Activated gamma-delta T cell treated with Interleukin-2 at 50 U/mL for 16 hours (primary cell): Measurements from ENCODE around the gene NOP14.

Experiments used
- DNase-seq: peaks from one replicate; pipeline ENCODE4 v3.0.0-alpha.2; 2020

The NOP14 gene

DNA sequence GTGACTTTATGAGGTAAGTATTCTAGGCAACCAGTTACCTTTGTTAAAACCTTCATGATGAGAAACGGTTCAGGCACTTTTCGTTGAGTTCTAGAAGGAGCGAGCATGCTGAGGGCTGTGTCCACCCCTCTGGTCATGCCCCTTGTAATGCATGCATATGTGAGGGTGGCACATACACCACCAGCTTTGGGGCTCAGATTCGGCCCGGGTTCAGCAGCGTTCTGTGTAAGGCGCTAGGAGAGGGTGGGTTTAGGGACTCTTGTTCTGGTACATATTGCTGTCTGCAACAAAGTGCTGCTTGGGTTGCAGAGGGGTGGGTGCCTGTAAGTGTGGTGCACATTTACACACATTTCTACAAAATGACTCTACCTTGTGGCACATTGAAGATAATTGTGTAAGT lies 54.5 kb downstream of the NOP14 start:
- no peak for DNase-seq

DNA sequence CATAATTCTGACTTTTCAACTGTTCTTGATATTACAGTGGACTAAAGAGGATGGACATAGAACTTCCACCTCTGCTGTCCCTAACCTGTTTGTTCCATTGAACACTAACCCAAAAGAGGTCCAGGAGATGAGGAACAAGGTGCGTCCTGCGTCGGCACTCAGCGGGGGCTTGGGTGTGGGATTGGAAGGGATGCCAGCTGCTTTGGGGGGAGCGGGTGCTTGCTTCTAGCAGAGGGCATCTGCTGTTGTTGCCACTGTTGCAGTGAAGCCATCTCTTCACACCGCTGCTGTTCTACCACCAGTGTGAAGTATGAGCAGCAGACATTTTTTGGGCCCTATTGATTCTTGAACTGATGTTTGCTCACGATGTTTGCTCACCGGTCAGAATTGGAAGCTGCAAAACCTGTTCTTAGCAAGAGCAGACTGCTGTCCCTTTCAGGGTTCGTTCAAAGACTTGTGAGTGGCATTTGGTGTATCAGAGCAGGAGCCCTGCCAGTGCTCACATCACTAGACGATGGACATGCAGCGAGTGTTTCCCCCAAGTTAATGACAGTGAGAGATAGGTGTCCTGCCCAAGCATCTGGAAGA lies 55.4 kb downstream of the NOP14 start:
- DNase-seq, result no peak

DNA sequence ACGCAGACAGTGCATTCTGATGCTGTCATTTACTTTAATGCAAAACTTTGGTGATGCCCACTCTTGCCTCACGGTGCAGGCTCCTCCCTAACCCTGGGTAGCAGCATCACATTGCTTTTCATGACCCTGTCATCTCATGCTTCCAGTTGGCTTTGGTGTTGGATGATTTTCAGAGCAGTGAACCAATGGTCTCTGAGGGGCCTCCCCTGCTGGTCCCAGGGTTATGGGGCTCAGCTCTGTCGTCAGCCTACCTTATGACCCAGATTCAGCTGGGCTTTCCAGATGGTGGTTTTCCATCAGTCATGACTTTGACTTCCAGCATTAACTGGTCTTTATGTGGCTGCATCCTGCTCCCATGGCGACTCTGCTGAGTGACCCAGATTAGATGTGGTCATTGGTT lies 56.0 kb downstream of the NOP14 start:
- DNase-seq, result no peak

DNA sequence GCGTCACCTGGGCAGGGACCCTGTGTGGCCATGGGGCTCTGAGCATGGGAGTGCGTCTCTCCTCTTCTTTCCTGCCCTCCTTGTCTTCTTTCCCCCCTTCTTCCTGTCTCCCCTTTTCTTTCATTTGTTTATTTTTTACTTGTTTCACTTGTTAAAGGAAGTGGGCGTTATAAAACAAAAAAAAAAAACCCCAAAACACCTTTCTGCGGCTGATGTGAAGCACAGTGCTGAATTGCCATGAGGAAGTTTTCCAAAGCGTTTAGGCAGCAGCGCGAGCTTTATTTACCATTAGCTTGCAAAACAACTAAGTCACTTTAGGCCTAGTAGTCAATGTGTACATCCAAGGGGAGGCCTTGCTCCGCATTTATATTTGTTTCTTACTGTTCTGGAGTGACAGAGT lies 57.0 kb downstream of the NOP14 start:
- no peak for DNase-seq

DNA sequence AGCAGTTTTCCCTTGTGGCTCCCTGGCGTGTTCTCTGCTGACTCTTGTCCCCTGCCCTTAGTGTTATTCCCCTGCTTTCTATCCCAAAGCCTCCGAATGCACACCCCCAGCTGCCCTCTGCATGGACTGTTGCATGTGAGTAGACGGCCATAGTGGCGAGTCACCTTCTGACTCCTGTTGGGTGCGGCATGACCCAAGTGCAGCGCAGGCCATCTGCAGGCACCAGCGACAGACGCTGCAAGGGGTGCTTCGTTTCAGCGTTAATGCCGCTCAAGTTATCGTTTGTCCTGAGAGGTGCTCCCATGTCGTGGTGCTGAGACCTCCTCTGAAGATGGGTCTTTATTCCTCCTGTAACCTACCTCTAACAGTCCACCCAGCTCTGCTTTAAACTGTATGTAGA lies 57.7 kb downstream of the NOP14 start:
- no peak for DNase-seq

DNA sequence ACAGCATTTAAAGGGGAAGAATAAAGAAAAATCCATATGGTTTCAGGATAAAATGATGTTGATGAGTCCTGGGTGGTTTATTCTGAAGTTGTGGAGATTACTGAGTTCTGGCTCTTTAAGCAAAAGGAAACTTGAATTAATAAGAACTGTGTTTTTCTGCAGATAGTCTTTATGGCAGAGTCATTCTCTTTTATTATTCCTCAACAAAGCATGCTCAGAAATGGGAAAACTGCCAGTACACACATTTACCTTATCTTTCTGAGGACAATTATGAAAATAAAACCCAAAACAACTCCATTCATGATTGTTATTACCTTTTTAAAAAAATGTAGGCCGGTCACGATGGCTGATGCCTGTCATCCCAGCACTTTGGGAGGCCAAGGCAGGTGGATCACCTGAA lies 61.1 kb downstream of the NOP14 start:
- DNase-seq, result no peak

DNA sequence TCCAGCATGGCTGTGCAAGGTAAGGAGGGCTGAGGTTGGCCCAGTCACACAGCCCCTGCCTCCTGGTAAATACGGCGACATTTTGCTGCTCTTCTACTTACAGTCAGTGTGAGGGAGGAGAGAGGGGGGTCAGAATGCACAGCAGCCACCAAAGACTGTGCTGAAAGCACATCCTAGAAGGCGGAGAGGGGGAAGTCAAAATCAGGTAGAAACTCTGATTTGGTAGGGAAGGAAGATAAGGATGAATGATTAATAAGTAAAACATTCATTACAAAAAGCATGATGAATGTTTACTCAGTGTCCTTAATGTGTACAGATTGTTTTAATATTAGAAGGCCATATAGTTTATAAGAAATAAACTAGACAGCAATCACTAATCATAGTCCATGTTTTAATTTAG lies 62.0 kb downstream of the NOP14 start:
- no peak for DNase-seq

DNA sequence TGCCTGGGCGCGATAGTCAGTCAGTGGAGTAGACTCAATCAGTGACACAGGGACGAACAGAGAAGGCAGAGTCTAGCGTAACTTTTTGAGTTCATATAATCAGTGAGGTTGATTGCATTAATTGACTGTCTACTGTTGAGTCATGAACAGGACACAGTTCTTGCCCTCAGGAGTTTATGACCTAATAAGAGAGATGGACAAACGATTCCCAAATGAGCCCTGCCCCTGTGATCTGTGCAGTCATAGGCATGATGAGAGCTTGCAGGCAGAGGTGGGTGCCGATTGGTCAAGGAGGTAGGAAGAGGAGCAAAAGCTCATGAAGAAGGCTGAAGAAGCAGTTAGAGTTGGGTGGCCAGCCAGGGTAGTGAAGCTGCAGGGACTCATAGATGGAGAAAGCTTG lies 62.5 kb downstream of the NOP14 start:
- no peak for DNase-seq

DNA sequence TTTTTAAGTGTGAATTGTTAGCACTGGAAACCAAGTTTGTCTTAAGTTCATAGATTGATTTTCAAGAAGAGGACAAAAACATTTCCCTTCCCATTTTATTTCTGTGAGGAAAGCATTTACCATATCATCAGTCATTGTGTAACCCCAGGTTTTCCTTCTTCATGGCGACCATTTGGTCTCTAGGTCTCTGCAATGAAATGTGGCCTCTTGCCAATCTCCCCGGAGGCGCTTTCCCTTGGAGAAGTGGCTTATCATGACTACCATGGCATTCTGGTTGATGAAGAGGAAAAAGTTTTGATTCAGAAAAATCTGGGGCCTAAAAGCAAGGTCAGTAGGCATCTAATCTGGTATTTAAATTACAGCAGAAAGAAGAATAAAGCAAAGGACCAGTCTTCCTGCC lies 65.2 kb downstream of the NOP14 start:
- no peak for DNase-seq

DNA sequence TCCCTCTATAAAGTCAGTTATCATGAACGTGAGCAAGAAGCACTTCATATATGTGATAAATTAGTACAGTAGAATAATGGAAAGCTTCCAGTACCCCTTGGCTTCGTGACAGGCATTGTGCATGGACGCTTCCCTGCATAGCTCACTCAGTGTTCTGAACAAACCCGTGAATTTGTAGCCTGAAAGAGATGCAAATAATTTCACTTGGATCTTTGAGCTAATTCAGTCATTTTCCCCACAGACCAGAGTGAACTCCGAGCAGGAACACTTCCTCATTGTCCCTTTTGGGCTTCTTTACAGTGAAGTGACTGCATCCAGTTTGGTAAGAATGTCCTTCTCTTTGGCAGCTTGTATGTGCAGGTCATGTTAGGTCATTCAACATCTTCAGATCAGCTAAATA lies 69.4 kb downstream of the NOP14 start:
- DNase-seq, result no peak

DNA sequence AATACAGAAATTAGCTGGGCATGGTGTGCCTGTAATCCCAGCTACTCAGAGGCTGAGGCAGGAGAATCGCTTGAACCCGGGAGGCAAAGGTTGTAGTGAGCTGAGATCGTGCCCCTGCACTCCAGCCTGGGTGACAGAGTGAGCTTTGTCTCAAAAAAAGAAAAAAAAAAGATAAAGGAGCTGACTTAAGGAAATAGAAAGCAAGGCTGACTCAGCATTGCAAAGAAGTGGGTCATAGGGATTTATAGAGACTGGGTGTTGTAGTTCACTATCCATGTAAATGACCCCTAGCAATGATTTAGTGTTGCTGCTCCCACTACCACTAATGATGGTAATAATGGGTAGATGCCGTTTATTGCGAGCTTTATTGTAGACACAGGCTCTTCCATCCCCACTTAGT lies 71.9 kb downstream of the NOP14 start:
- no peak for DNase-seq

DNA sequence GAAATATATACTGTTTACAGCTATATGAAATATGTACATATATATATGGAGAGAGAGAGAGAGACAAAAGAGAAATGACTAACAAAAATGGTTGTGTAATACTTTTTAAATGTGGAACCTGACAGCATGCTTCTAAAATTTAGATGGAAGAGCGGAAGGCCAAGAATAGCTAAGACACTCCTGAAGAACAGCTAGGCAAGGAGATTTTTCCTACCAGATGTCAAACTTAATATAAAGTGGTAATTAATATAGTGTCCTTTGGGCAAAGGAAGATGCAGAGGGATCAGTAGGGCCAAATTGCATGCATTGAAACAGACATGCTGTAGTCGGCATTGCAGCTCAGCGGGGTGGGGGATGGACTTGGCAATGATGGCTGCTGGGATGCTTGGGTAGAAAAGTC lies 74.3 kb downstream of the NOP14 start:
- no peak for DNase-seq
